ENCODE data around the gene SNAP23.

- TF ChIP-seq EZH2phosphoT487 (IDR thresholded peaks at IDR 0.05) (no peak), EZH2 (IDR thresholded peaks at IDR 0.05) (no peak)
Observed at GRCh38 chr15:42533246-42533645, 37.8 kb downstream of the SNAP23 start.
